Measurements from ENCODE around the gene ARPC5L.

ARPC5L gene

GRCh38 chr9:124873664-124874063, 11.7 kb downstream of the ARPC5L start:
- no peak for DNase-seq (ENCODE audit: low spot score)
- TF ChIP-seq, protein P1, sequence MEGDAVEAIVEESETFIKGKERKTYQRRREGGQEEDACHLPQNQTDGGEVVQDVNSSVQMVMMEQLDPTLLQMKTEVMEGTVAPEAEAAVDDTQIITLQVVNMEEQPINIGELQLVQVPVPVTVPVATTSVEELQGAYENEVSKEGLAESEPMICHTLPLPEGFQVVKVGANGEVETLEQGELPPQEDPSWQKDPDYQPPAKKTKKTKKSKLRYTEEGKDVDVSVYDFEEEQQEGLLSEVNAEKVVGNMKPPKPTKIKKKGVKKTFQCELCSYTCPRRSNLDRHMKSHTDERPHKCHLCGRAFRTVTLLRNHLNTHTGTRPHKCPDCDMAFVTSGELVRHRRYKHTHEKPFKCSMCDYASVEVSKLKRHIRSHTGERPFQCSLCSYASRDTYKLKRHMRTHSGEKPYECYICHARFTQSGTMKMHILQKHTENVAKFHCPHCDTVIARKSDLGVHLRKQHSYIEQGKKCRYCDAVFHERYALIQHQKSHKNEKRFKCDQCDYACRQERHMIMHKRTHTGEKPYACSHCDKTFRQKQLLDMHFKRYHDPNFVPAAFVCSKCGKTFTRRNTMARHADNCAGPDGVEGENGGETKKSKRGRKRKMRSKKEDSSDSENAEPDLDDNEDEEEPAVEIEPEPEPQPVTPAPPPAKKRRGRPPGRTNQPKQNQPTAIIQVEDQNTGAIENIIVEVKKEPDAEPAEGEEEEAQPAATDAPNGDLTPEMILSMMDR (IDR thresholded peaks at IDR 0.05; ENCODE audit: extremely low read depth, insufficient read depth, missing control alignments), result no peak
- in situ Hi-C loops (cut with MboI; ENCODE audit: low pct_unique_long_range_greater_than_20kb, low sequenced_read_pairs, unreplicated experiment), result no loop called here

DNA sequence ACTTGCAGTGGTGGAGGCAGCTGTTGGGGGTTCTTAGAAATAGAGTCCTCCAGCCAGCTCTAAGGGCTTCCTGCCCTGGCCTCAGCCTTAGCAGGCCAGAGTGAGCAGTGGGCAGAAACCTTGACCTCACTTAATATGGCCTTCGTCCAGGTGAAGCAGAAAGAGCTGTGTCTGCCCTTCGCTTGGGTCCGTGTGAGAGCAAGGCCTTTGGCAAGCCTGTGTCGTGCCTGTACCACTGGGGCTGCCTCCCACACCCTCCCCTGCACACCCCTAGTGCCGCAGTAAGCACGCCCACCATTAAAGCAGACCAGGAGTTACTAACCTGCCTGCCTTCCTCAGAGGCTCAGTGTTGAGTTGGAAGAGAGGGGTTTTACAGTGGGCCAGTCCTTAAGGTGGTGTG, 13.6 kb downstream of the ARPC5L start:
- in situ Hi-C loops (cut with MboI; ENCODE audit: low pct_unique_long_range_greater_than_20kb, low sequenced_read_pairs, unreplicated experiment), result no loop called here
- TF ChIP-seq, protein P1 (IDR thresholded peaks at IDR 0.05; ENCODE audit: extremely low read depth, insufficient read depth, missing control alignments), result no peak
- DNase-seq (ENCODE audit: low spot score), result no peak

- in situ Hi-C loops (cut with MboI; ENCODE audit: low pct_unique_long_range_greater_than_20kb, low sequenced_read_pairs, unreplicated experiment), result no loop called here
- no peak for DNase-seq (ENCODE audit: low spot score)
- TF ChIP-seq, protein P1 (IDR thresholded peaks at IDR 0.05; ENCODE audit: extremely low read depth, insufficient read depth, missing control alignments), result no peak
These were observed 15.3 kb downstream of the ARPC5L start for GRCh38 chr9:124877021-124877782.

DNA sequence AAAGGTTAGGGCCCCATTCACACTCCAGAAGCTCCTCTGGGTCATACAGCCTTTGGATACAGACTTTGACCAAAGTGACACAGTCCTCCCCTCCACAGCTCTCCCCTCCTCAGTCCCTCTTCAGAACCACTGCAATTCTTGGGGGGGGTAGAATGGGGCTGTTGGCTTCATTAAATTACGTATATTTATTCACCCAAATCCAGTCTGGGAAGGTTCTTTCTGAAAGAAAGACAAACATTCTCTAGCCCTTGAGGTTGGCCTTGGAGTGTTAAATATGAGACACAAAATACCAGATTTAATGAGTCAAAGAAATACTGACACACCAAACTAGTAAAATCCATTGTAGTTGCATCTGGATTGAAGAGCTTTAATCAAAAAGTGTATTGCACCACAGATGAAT, 16.1 kb downstream of the ARPC5L start:
- TF ChIP-seq, protein P1 (IDR thresholded peaks at IDR 0.05; ENCODE audit: extremely low read depth, insufficient read depth, missing control alignments), result no peak
- DNase-seq (ENCODE audit: low spot score), result no peak
- in situ Hi-C loops (cut with MboI; ENCODE audit: low pct_unique_long_range_greater_than_20kb, low sequenced_read_pairs, unreplicated experiment), result no loop called here

GRCh38 chr9:124878518-124878917, 16.6 kb downstream of the ARPC5L start:
- TF ChIP-seq, protein P1 (IDR thresholded peaks at IDR 0.05; ENCODE audit: extremely low read depth, insufficient read depth, missing control alignments), result no peak
- in situ Hi-C loops (cut with MboI; ENCODE audit: low pct_unique_long_range_greater_than_20kb, low sequenced_read_pairs, unreplicated experiment), result no loop called here

DNA sequence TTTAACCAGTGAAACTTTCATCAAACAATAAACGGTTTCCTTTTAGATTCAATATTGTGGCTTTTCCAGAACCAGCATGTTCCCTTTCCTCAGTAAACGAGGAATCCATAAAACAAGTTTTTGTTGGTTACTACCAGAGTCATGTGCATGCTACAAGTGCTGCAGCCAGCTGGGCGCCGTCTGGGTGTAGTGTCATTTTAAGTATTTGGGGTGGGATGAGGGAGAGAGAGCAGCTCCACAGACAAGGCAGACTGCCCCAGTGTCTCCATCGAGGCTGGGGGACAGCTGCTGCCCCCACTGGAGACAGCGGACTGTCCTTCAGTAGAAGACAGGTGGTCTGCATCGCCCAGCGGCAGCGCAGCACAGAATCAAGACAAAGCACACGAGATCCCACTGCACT, 17.3 kb downstream of the ARPC5L start:
- TF ChIP-seq, protein P1 (IDR thresholded peaks at IDR 0.05; ENCODE audit: extremely low read depth, insufficient read depth, missing control alignments), result no peak
- in situ Hi-C loops (cut with MboI; ENCODE audit: low pct_unique_long_range_greater_than_20kb, low sequenced_read_pairs, unreplicated experiment), result no loop called here
- no peak for DNase-seq (ENCODE audit: low spot score)

More at GRCh38 chr9:124878518-124878917, 16.6 kb downstream of the ARPC5L start:
- DNase-seq (ENCODE audit: low spot score), result no peak

Data from GM13977 (cell line).